ENCODE results near the gene LRRD1. TPM values are rescaled to one million over a fixed set of nuclear protein-coding genes. Genes with fewer than 3 reads are reported as not detected.

Gene LRRD1
- total and polyA plus RNA-seq, 9 of the 15 experiments (the other 6 are each of a cell fraction or from before 2014, with no cell fraction given) = 0.07 to 0.15 TPM; not detected in 7

- Histone ChIP-seq H3K4me3 (no peak overlapping the region), H2AFZ (ENCODE audit: low read depth, low read length) (no peak overlapping the region), H3K9ac (ENCODE audit: insufficient read depth in 1 of 2, low read depth in 2 of 2, low read length in 2 of 2) (no peak overlapping the region), H3K79me2 (ENCODE audit: control insufficient read depth, insufficient read depth, low read length) (no peaks in the 10 kb centered on the region), H3K27me3 (ENCODE audit: control insufficient read depth in 2 of 2, insufficient read depth in 2 of 2, low read length in 2 of 2) (no peaks in the 10 kb centered on the region; a peak in 1 of 5 replicates), H3K27ac (ENCODE audit: extremely low read depth, low read depth, low read length) (no peak overlapping the region), H3K9me3 (replicated peaks; ENCODE audit: control insufficient read depth, insufficient read depth, low read depth, low read length) (no peaks in the 10 kb centered on the region), H3K4me1 (replicated peaks in 1 of 2; ENCODE audit: control insufficient read depth in 2 of 2, insufficient read depth in 2 of 2, low read length in 2 of 2) (no peaks in the 10 kb centered on the region), H4K20me1 (replicated peaks; ENCODE audit: control insufficient read depth, insufficient read depth, low read length) (no peaks in the 10 kb centered on the region), H3K9me1 (ENCODE audit: control insufficient read depth, insufficient read depth, low read length) (no peaks in the 10 kb centered on the region), H3K4me2 (ENCODE audit: insufficient read depth, low read length) (no peak overlapping the region), H3K36me3 (ENCODE audit: control insufficient read depth, insufficient read depth, low read length) (no peaks in the 10 kb centered on the region)
- TF ChIP-seq, protein P1, sequence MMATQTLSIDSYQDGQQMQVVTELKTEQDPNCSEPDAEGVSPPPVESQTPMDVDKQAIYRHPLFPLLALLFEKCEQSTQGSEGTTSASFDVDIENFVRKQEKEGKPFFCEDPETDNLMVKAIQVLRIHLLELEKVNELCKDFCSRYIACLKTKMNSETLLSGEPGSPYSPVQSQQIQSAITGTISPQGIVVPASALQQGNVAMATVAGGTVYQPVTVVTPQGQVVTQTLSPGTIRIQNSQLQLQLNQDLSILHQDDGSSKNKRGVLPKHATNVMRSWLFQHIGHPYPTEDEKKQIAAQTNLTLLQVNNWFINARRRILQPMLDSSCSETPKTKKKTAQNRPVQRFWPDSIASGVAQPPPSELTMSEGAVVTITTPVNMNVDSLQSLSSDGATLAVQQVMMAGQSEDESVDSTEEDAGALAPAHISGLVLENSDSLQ (IDR thresholded peaks at IDR 0.05) = peak; percentile 79
- TF ChIP-seq, protein P2, sequence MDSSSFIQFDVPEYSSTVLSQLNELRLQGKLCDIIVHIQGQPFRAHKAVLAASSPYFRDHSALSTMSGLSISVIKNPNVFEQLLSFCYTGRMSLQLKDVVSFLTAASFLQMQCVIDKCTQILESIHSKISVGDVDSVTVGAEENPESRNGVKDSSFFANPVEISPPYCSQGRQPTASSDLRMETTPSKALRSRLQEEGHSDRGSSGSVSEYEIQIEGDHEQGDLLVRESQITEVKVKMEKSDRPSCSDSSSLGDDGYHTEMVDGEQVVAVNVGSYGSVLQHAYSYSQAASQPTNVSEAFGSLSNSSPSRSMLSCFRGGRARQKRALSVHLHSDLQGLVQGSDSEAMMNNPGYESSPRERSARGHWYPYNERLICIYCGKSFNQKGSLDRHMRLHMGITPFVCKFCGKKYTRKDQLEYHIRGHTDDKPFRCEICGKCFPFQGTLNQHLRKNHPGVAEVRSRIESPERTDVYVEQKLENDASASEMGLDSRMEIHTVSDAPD (CRISPR knock-in tag; IDR thresholded peaks at IDR 0.05) = no peak
- TF ChIP-seq SMARCC2 (IDR thresholded peaks at IDR 0.05; ENCODE audit: low read depth) = no peak
- FAIRE-seq (no peak), ATAC-seq (peak; percentile 65), DNase-seq (ENCODE audit: extremely low read depth in 1 of 4, low spot score in 3 of 4) (no peak)
- BruUV-seq (replicated peaks) = no TSS peak
- POLR2A ChIA-PET = no interaction called here
- in situ Hi-C loops (cut with MboI) (no loop called here), intact Hi-C loops (cut with micrococcal nuclease) (no loop called here)
- 11% methylated on average over 1 of the region's 1 CpG for WGBS (ENCODE audit: insufficient coverage, low coverage, missing lambda C conversion rate)
- CTCF ChIA-PET (ENCODE audit: low intra/inter-chr PET ratio) = no interaction called here
Measured at GRCh38 chr7:92155108-92155739, 23.7 kb downstream of the LRRD1 start.

Data from K562 (cell line).